ENCODE data around the gene JAKMIP2.

JAKMIP2 gene

GRCh38 chr5:147613359-147613758, 169.2 kb downstream of the JAKMIP2 start:
- H2AFZ ChIP-seq, result no peak overlapping the region
- H3K79me2 ChIP-seq, result no peaks in the 10 kb centered on the region
- no peak overlapping the region for H3K27ac ChIP-seq
- H3K36me3 ChIP-seq (ENCODE audit: control insufficient read depth, insufficient read depth, low read length), result no peaks in the 10 kb centered on the region
- no peaks in the 10 kb centered on the region for H3K9me3 ChIP-seq (ENCODE audit: control insufficient read depth, low read length)
- H3K9ac ChIP-seq, result no peak overlapping the region
- no peak for TF ChIP-seq CTCF (IDR thresholded peaks at IDR 0.05)
- H3K27me3 ChIP-seq (ENCODE audit: control insufficient read depth, insufficient read depth, low read length), result no peaks in the 10 kb centered on the region
- H3K4me2 ChIP-seq (ENCODE audit: low read length), result no peak overlapping the region
- H3K4me1 ChIP-seq, result no peaks in the 10 kb centered on the region
- no peak overlapping the region for H3K4me3 ChIP-seq (ENCODE audit: low read depth, low read length)

- no peak overlapping the region for H3K27ac ChIP-seq
- H3K79me2 ChIP-seq, result no peaks in the 10 kb centered on the region
- H3K4me3 ChIP-seq (ENCODE audit: low read depth, low read length), result no peak overlapping the region
- no peaks in the 10 kb centered on the region for H3K27me3 ChIP-seq (ENCODE audit: control insufficient read depth, insufficient read depth, low read length)
- no peaks in the 10 kb centered on the region for H3K4me1 ChIP-seq
- no peak overlapping the region for H2AFZ ChIP-seq
- H3K4me2 ChIP-seq (ENCODE audit: low read length), result no peak overlapping the region
- no peak overlapping the region for H3K9ac ChIP-seq
- no peaks in the 10 kb centered on the region for H3K36me3 ChIP-seq (ENCODE audit: control insufficient read depth, insufficient read depth, low read length)
- no peaks in the 10 kb centered on the region for H3K9me3 ChIP-seq (ENCODE audit: control insufficient read depth, low read length)
- no peak for TF ChIP-seq CTCF (IDR thresholded peaks at IDR 0.05)
Measured at GRCh38 chr5:147611483-147611882, 171.0 kb downstream of the JAKMIP2 start.

GRCh38 chr5:147610798-147611197, 171.7 kb downstream of the JAKMIP2 start:
- Histone ChIP-seq H3K4me3 (ENCODE audit: low read depth, low read length) (no peak overlapping the region), H3K27ac (no peak overlapping the region), H3K4me2 (ENCODE audit: low read length) (no peak overlapping the region), H3K27me3 (ENCODE audit: control insufficient read depth, insufficient read depth, low read length) (no peaks in the 10 kb centered on the region), H3K4me1 (no peaks in the 10 kb centered on the region), H2AFZ (no peak overlapping the region), H3K9ac (no peak overlapping the region), H3K79me2 (no peaks in the 10 kb centered on the region), H3K9me3 (ENCODE audit: control insufficient read depth, low read length) (no peaks in the 10 kb centered on the region), H3K36me3 (ENCODE audit: control insufficient read depth, insufficient read depth, low read length) (no peaks in the 10 kb centered on the region)
- no peak for TF ChIP-seq CTCF (IDR thresholded peaks at IDR 0.05)

- no peaks in the 10 kb centered on the region for H3K27me3 ChIP-seq (ENCODE audit: control insufficient read depth, insufficient read depth, low read length)
- H3K27ac ChIP-seq, result no peak overlapping the region
- no peak overlapping the region for H3K4me3 ChIP-seq (ENCODE audit: low read depth, low read length)
- no peaks in the 10 kb centered on the region for H3K9me3 ChIP-seq (ENCODE audit: control insufficient read depth, low read length)
- no peaks in the 10 kb centered on the region for H3K36me3 ChIP-seq (ENCODE audit: control insufficient read depth, insufficient read depth, low read length)
- TF ChIP-seq CTCF (IDR thresholded peaks at IDR 0.05), result no peak
- no peaks in the 10 kb centered on the region for H3K79me2 ChIP-seq
- H2AFZ ChIP-seq, result no peak overlapping the region
- no peaks in the 10 kb centered on the region for H3K4me1 ChIP-seq
- H3K4me2 ChIP-seq (ENCODE audit: low read length), result no peak overlapping the region
- no peak overlapping the region for H3K9ac ChIP-seq
Measured at GRCh38 chr5:147601652-147602051, 180.9 kb downstream of the JAKMIP2 start.

- H2AFZ ChIP-seq, result no peak overlapping the region
- H3K4me3 ChIP-seq (ENCODE audit: low read depth, low read length), result no peak overlapping the region
- TF ChIP-seq CTCF (IDR thresholded peaks at IDR 0.05), result no peak
- no peak overlapping the region for H3K27ac ChIP-seq
- no peaks in the 10 kb centered on the region for H3K36me3 ChIP-seq (ENCODE audit: control insufficient read depth, insufficient read depth, low read length)
- no peaks in the 10 kb centered on the region for H3K79me2 ChIP-seq
- no peaks in the 10 kb centered on the region for H3K27me3 ChIP-seq (ENCODE audit: control insufficient read depth, insufficient read depth, low read length)
- H3K4me2 ChIP-seq (ENCODE audit: low read length), result no peak overlapping the region
- no peaks in the 10 kb centered on the region for H3K4me1 ChIP-seq
- H3K9ac ChIP-seq, result no peak overlapping the region
- no peaks in the 10 kb centered on the region for H3K9me3 ChIP-seq (ENCODE audit: control insufficient read depth, low read length)
Measured at GRCh38 chr5:147591120-147591519, 191.4 kb downstream of the JAKMIP2 start.
